ENCODE data around the gene TENM4. TPM values are rescaled to one million over a fixed set of nuclear protein-coding genes. Genes with fewer than 3 reads are reported as not detected.

Gene TENM4
- total and polyA plus RNA-seq, 2 experiments from 2014 or later: 19.0 to 105 TPM

DNA sequence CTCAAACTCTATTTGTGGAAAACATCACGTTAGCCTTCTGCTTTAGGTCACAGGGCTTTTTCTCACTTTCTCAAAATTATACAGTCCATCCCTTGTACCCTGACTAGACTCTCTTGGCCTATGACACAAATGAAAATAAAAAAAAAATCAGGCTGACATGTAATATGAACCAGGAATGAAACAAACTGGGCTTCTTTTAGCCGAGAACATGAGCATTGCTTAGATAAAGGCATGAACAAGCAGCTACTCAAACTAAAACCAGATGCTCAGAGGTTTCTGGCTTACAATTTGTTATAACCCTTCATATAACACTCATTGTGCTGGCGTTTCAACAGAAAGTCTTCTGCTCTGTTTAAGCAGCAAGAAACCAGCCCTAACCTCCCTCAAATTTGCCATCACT, 600.6 kb downstream of the TENM4 start:
- no peaks in the 10 kb centered on the region for H3K27me3 ChIP-seq
- TF ChIP-seq, protein P1, sequence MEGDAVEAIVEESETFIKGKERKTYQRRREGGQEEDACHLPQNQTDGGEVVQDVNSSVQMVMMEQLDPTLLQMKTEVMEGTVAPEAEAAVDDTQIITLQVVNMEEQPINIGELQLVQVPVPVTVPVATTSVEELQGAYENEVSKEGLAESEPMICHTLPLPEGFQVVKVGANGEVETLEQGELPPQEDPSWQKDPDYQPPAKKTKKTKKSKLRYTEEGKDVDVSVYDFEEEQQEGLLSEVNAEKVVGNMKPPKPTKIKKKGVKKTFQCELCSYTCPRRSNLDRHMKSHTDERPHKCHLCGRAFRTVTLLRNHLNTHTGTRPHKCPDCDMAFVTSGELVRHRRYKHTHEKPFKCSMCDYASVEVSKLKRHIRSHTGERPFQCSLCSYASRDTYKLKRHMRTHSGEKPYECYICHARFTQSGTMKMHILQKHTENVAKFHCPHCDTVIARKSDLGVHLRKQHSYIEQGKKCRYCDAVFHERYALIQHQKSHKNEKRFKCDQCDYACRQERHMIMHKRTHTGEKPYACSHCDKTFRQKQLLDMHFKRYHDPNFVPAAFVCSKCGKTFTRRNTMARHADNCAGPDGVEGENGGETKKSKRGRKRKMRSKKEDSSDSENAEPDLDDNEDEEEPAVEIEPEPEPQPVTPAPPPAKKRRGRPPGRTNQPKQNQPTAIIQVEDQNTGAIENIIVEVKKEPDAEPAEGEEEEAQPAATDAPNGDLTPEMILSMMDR (IDR thresholded peaks at IDR 0.05; ENCODE audit: low read depth, low read length): no peak
- peak in 1 of 2 donors; percentile 76 for DNase-seq (ENCODE audit: low read depth in 1 of 2, low spot score in 1 of 2)
- peaks cover 4% of the 10 kb centered on the region for H3K4me1 ChIP-seq (ENCODE audit: low read depth)
- no peak overlapping the region for H3K4me3 ChIP-seq
- no peaks in the 10 kb centered on the region for H3K36me3 ChIP-seq
- H3K9me3 ChIP-seq (ENCODE audit: low read depth): no peaks in the 10 kb centered on the region
- H3K27ac ChIP-seq: peak overlapping the region; percentile 4

- no peak for DNase-seq (ENCODE audit: low read depth in 1 of 2, low spot score in 1 of 2)
- peaks cover 4% of the 10 kb centered on the region for H3K4me1 ChIP-seq (ENCODE audit: low read depth)
- TF ChIP-seq, protein P1 (IDR thresholded peaks at IDR 0.05; ENCODE audit: low read depth, low read length): no peak
These were observed 602.4 kb downstream of the TENM4 start for GRCh38 chr11:78838417-78838816.

GRCh38 chr11:78835646-78836045, 605.2 kb downstream of the TENM4 start:
- Histone ChIP-seq H3K4me1 (ENCODE audit: low read depth) (peaks cover 4% of the 10 kb centered on the region), H3K27me3 (no peaks in the 10 kb centered on the region), H3K9me3 (ENCODE audit: low read depth) (no peaks in the 10 kb centered on the region), H3K36me3 (no peaks in the 10 kb centered on the region), H3K27ac (no peak overlapping the region), H3K4me3 (no peak overlapping the region)
- DNase-seq (ENCODE audit: low read depth in 1 of 2, low spot score in 1 of 2): no peak
- TF ChIP-seq, protein P1 (IDR thresholded peaks at IDR 0.05; ENCODE audit: low read depth, low read length): no peak

More at GRCh38 chr11:78838417-78838816, 602.4 kb downstream of the TENM4 start:
- H3K4me3 ChIP-seq: no peak overlapping the region
- no peaks in the 10 kb centered on the region for H3K36me3 ChIP-seq
- no peaks in the 10 kb centered on the region for H3K9me3 ChIP-seq (ENCODE audit: low read depth)
- no peaks in the 10 kb centered on the region for H3K27me3 ChIP-seq
- H3K27ac ChIP-seq: no peak overlapping the region

GRCh38 chr11:78834886-78835285, 605.9 kb downstream of the TENM4 start:
- Histone ChIP-seq H3K4me1 (ENCODE audit: low read depth) (peaks cover 4% of the 10 kb centered on the region), H3K9me3 (ENCODE audit: low read depth) (no peaks in the 10 kb centered on the region), H3K27ac (no peak overlapping the region), H3K4me3 (no peak overlapping the region), H3K27me3 (no peaks in the 10 kb centered on the region), H3K36me3 (no peaks in the 10 kb centered on the region)
- TF ChIP-seq, protein P1 (IDR thresholded peaks at IDR 0.05; ENCODE audit: low read depth, low read length): no peak
- DNase-seq (ENCODE audit: low read depth in 1 of 2, low spot score in 1 of 2): no peak

- no peak overlapping the region for H3K27ac ChIP-seq
- no peaks in the 10 kb centered on the region for H3K36me3 ChIP-seq
- no peak for DNase-seq (ENCODE audit: low read depth in 1 of 2, low spot score in 1 of 2)
- TF ChIP-seq, protein P1 (IDR thresholded peaks at IDR 0.05; ENCODE audit: low read depth, low read length): no peak
- no peaks in the 10 kb centered on the region for H3K4me1 ChIP-seq (ENCODE audit: low read depth)
- H3K4me3 ChIP-seq: no peak overlapping the region
- no peaks in the 10 kb centered on the region for H3K27me3 ChIP-seq
- H3K9me3 ChIP-seq (ENCODE audit: low read depth): no peaks in the 10 kb centered on the region
These were observed 607.6 kb downstream of the TENM4 start for GRCh38 chr11:78833237-78833636.

Data from cardiac muscle cell (in vitro differentiated cells and primary cell).